ENCODE measurements around the gene TTYH1. TPM values are rescaled to one million over a fixed set of nuclear protein-coding genes. Genes with fewer than 3 reads are reported as not detected.
A peak's percentile ranks its signal among the peaks of the same experiment; 100 is the strongest.

TTYH1 gene
- total and polyA plus RNA-seq, 2 of the 4 experiments (the other 2 are of a cell fraction), result not detected

GRCh38 chr19:54478677-54479266 lies 63.5 kb downstream of the TTYH1 start:
- TF ChIP-seq POLR2A (IDR thresholded peaks at IDR 0.05; ENCODE audit: low read depth, low read length), result no peak
- peak; percentile 11; the same call in 1 of the 2 replicates for TF ChIP-seq SMC3 (IDR thresholded peaks at IDR 0.05; ENCODE audit: low read depth, low read length)
- TF ChIP-seq CTCF (conservative IDR thresholded peaks at IDR 0.05; ENCODE audit: low read depth, low read length), result peak; percentile 54
- peak; percentile 45 for TF ChIP-seq RAD21 (IDR thresholded peaks at IDR 0.05; ENCODE audit: low read length)
- no peak overlapping the region for H3K23ac ChIP-seq (ENCODE audit: low read depth, low read length)
- no peak overlapping the region for H4K8ac ChIP-seq (ENCODE audit: low read depth in 2 of 2, low read length in 2 of 2)
- H2AFZ ChIP-seq (replicated peaks; ENCODE audit: low read length, poor library complexity), result no peak overlapping the region
- no peak overlapping the region for H2BK5ac ChIP-seq (ENCODE audit: low read depth, low read length, poor library complexity, severe bottlenecking)
- H3K56ac ChIP-seq (ENCODE audit: extremely low read depth, insufficient read depth, low read length), result no peak overlapping the region
- H2BK120ac ChIP-seq (ENCODE audit: low read depth, low read length), result no peak overlapping the region
- no peaks in the 10 kb centered on the region for H4K20me1 ChIP-seq (ENCODE audit: insufficient read depth, low read length)
- H4K5ac ChIP-seq (ENCODE audit: low read depth, low read length), result no peak overlapping the region
- no peak overlapping the region for H3K14ac ChIP-seq (replicated peaks; ENCODE audit: low read depth, low read length)
- CTCF ChIA-PET, result interaction anchor here (0.9 to 1.2 kb wide), 3 partner anchors 13 to 201 kb away, joined by 3 to 4 read pairs (median 3); no protein-coding TSS in a partner anchor
- intact Hi-C loops (cut with micrococcal nuclease), result loop anchor here (10.0 kb wide), 1 partner anchor 586 kb away; the partner anchor contains the start of gene RDH13
- H3K4me3 ChIP-seq (ENCODE audit: insufficient read depth, low read depth, low read length), result no peak overlapping the region
- DNase-seq, result peak; percentile 49
- H2AK5ac ChIP-seq (ENCODE audit: low read depth, low read length), result no peak overlapping the region
- H3K4me2 ChIP-seq (ENCODE audit: low read depth, low read length), result no peak overlapping the region
- no peak overlapping the region for H2BK15ac ChIP-seq (ENCODE audit: low read depth, low read length)
- peaks cover 2% of the 10 kb centered on the region; the same call in 1 of the 2 replicates for H3K4me1 ChIP-seq (ENCODE audit: control insufficient read depth, insufficient read depth, low read length)
- H3K36me3 ChIP-seq (ENCODE audit: control insufficient read depth, insufficient read depth, low read length), result no peaks in the 10 kb centered on the region
- H4K91ac ChIP-seq (ENCODE audit: insufficient read depth, low read depth, low read length), result no peak overlapping the region
- POLR2A ChIA-PET (ENCODE audit: unreplicated experiment), result no interaction called here
- no peak overlapping the region for H2AK9ac ChIP-seq (replicated peaks; ENCODE audit: low read depth, low read length, poor library complexity)
- peaks cover 1% of the 10 kb centered on the region; the same call in 1 of the 2 replicates for H3K9me1 ChIP-seq (ENCODE audit: insufficient read depth, low read length)
- WGBS, 2 experiments (ENCODE audit: extremely low coverage in 2 of 2, insufficient read length in 1 of 2), result 0% methylated on average over 1 of the region's 10 CpGs; no CpG with 5 or more reads in 1 of the 2 experiments
- dilution Hi-C loops (cut with HindIII; ENCODE audit: low sequenced_read_pairs, unreplicated experiment), result no loop called here
- no TSS peak for BruUV-seq (replicated peaks)
- in situ Hi-C loops (cut with MboI; ENCODE audit: low sequenced_read_pairs), result no loop called here
- no peaks in the 10 kb centered on the region for H3K79me1 ChIP-seq (ENCODE audit: low read depth in 1 of 2, low read length in 2 of 2)
- no peak overlapping the region for H3K9ac ChIP-seq (ENCODE audit: low read depth, low read length)
- H2BK20ac ChIP-seq (ENCODE audit: low read depth, low read length), result no peak overlapping the region
- H3K27ac ChIP-seq (ENCODE audit: insufficient read depth, low read length), result no peak overlapping the region
- 0 out of 2 replicates have a peak, but pooled peaks cover 2% of the 10 kb centered on the region for H3K27me3 ChIP-seq (ENCODE audit: control insufficient read depth, insufficient read depth, low read length)
- peak; percentile 76 for ATAC-seq (ENCODE audit: low read depth)
- H3K4ac ChIP-seq (ENCODE audit: low read depth, low read length), result no peak overlapping the region
- H3K18ac ChIP-seq (ENCODE audit: low read depth, low read length), result no peak overlapping the region
- H3K9me3 ChIP-seq (ENCODE audit: control insufficient read depth, insufficient read depth, low read length), result no peaks in the 10 kb centered on the region

All from IMR-90 (cell line).